Ascending aorta (tissue), 2 donors: ENCODE measurements around the gene SERPINE1. TPM values are rescaled to one million over a fixed set of nuclear protein-coding genes. Genes with fewer than 3 reads are reported as not detected.
"Not testable (repeated sequence)": the region's sequence is repeated elsewhere in the genome, so short reads cannot be mapped to it uniquely, and the experiment has no call there.

ENCODE experiments used
- DNase-seq, 2 donors: peaks; one replicate each; pipeline ENCODE4 v3.0.0-alpha.2; 2019; ENCODE audit warnings: low spot score in 2 of 2
- H3K27ac ChIP-seq, 2 donors: fragments of 200-600 bp; sonication (generic); one replicate each; pipeline ENCODE4 v1.5.1; 2016 to 2017; ENCODE audit warnings: mild to moderate bottlenecking in 1 of 2
- H3K27me3 ChIP-seq: fragments of 200-600 bp; sonication (generic); one replicate; pipeline ENCODE4 v1.5.1; 2017
- H3K36me3 ChIP-seq, 2 donors: fragments of 200-600 bp; sonication (generic); one replicate each; pipeline ENCODE4 v1.5.1; 2016
- H3K4me1 ChIP-seq, 2 donors: fragments of 200-600 bp; sonication (generic); one replicate each; pipeline ENCODE4 v1.5.1; 2016 to 2017; ENCODE audit warnings: mild to moderate bottlenecking in 1 of 2
- H3K4me3 ChIP-seq, 2 donors: fragments of 200-600 bp; sonication (generic); one replicate each; pipeline ENCODE4 v1.5.1; 2016 to 2017; ENCODE audit warnings: mild to moderate bottlenecking in 1 of 2
- H3K9me3 ChIP-seq, 2 donors: fragments of 200-600 bp; sonication (generic); one replicate each; pipeline ENCODE4 v1.5.1; 2016
- CTCF ChIP-seq, 3 experiments: fragments of 200-600 bp in 2 of 3; fragments of 450-650 bp in 1 of 3; sonication (generic) in 2 of 3; IDR thresholded peaks; one replicate each; pipeline ENCODE4 v1.5.1; 2016 to 2019; ENCODE audit warnings: antibody characterized with exemption in 3 of 3, mild to moderate bottlenecking in 1 of 3, moderate library complexity in 1 of 3
- intact Hi-C: fragments of 100-400 bp; cut with DNase I; formaldehyde crosslinking; loops from one replicate; pipeline ENCODE4 v1.15.1; 2023
- total RNA-seq: library from RNA; depleted of rRNA; stranded (reverse); fragments of >200 nt; gene quantifications from one replicate; pipeline ENCODE4 v1.1.0, GENCODE V29; 2016

Gene SERPINE1
- total RNA-seq, 1 donor from 2014 or later: 1,267 TPM

- Histone ChIP-seq H3K4me3 (peak overlapping the region; percentile 56 to 71), H3K27ac (peak overlapping the region; percentile 96 to 98), H3K9me3 (no peaks in the 10 kb centered on the region), H3K4me1 (peaks cover 12 to 71% of the 10 kb centered on the region in 2 donors), H3K36me3 (peaks cover 10 to 27% of the 10 kb centered on the region in 2 donors), H3K27me3 (no peaks in the 10 kb centered on the region)
- intact Hi-C loops: no loop called here
- no peak for TF ChIP-seq CTCF (IDR thresholded peaks at IDR 0.05)
- DNase-seq: peak in 1 of 2 donors; percentile 84
Observed at GRCh38 chr7:101125989-101126650, 784 bp upstream of the SERPINE1 start.

GRCh38 chr7:101127460-101128039, 646 bp downstream of the SERPINE1 start:
- Histone ChIP-seq H3K27ac (peak overlapping the region; percentile 96 to 98), H3K4me1 (peaks cover 12 to 61% of the 10 kb centered on the region in 2 donors), H3K27me3 (no peaks in the 10 kb centered on the region), H3K36me3 (peaks cover 19 to 42% of the 10 kb centered on the region in 2 donors), H3K4me3 (peak overlapping the region; percentile 56 to 71), H3K9me3 (no peaks in the 10 kb centered on the region)
- no peak for DNase-seq
- no peak for TF ChIP-seq CTCF (IDR thresholded peaks at IDR 0.05)
- intact Hi-C loops: loop anchor here (1.0 kb wide), 2 partner anchors 11 to 27 kb away; no protein-coding TSS in a partner anchor

- no peak for TF ChIP-seq CTCF (IDR thresholded peaks at IDR 0.05)
- Histone ChIP-seq H3K4me1 (peaks cover 12 to 54% of the 10 kb centered on the region in 2 donors), H3K4me3 (peak overlapping the region; percentile 56 to 71), H3K36me3 (peaks cover 24 to 48% of the 10 kb centered on the region in 2 donors), H3K27me3 (no peaks in the 10 kb centered on the region), H3K9me3 (no peaks in the 10 kb centered on the region), H3K27ac (peak overlapping the region; percentile 96 to 98)
- intact Hi-C loops: no loop called here
- DNase-seq: peak in 1 of 2 donors; percentile 60
Observed at GRCh38 chr7:101128040-101128834, 1.3 kb downstream of the SERPINE1 start.

- H3K4me1 ChIP-seq: peaks cover 12 to 42% of the 10 kb centered on the region in 2 donors
- peak overlapping the region in 1 of 2 donors; percentile 71 for H3K4me3 ChIP-seq
Observed at GRCh38 chr7:101129603-101130117, 2.8 kb downstream of the SERPINE1 start.

GRCh38 chr7:101132626-101133600, 6.0 kb downstream of the SERPINE1 start:
- H3K4me3 ChIP-seq, H3K27me3 ChIP-seq, DNase-seq, intact Hi-C loops, H3K9me3 ChIP-seq: not testable (repeated sequence)
- Histone ChIP-seq H3K36me3 (peaks cover 55 to 89% of the 10 kb centered on the region in 2 donors), H3K4me1 (peaks cover 5 to 28% of the 10 kb centered on the region in 2 donors), H3K27ac (peak overlapping the region; percentile 25 to 55)

More at GRCh38 chr7:101129603-101130117, 2.8 kb downstream of the SERPINE1 start:
- Histone ChIP-seq H3K27me3 (no peaks in the 10 kb centered on the region), H3K27ac (peak overlapping the region; percentile 48 to 60), H3K9me3 (no peaks in the 10 kb centered on the region), H3K36me3 (peaks cover 37 to 62% of the 10 kb centered on the region in 2 donors)
- DNase-seq: no peak
- TF ChIP-seq CTCF (IDR thresholded peaks at IDR 0.05): no peak
- intact Hi-C loops: no loop called here
